Stimulated activated CD4-positive, alpha-beta T cell treated with anti-CD3 and anti-CD28 coated beads, Interleukin-4, amount 100 ng/mL, for 24 hours (primary cell): ENCODE results near the gene COLQ.

Source experiments
- DNase-seq: peaks from one replicate; pipeline ENCODE4 v3.0.0-alpha.2; 2020

Gene COLQ

DNA sequence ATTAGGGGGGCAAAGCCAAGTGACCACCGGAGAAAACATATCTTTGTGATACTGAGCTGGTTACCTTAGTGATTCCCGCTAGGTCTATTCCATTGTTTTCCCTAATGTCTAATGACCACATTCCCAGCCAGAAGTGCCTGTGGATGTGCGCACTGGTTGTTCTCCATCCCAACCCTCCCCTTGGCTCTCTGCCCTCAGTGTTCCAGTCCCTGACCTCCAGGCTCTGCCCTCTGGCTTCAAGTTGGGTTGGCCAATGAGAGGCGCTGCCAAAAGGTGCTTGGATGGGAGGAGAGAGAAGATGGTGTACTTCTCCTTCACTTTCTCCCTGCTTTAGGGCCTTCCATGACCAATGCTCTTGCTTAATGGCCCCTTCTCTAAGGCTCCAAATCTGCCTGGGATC lies 2.4 kb downstream of the COLQ start:
- DNase-seq: no peak

GRCh38 chr3:15514663-15515340 lies 6.7 kb downstream of the COLQ start:
- no peak for DNase-seq

GRCh38 chr3:15513810-15514662 lies 7.5 kb downstream of the COLQ start:
- DNase-seq: no peak

DNA sequence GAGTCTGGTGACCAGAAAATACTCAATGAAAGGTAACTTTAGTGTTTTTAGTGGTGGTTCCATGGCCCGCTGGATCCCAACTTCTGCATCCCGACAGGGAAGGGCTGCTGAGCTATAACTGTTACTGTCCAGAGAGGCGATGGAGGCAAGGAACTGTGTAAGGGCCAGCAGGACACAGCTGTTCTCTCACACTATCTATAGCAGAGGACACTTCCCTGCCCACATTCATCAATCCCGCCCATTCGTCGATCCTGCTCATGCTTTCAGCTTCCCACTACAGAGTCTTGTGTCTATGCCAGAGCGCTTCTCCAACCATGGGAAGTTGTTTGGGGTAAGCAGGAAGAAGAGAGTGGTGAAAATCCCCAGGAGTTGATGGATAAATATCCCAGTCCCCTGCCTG lies 8.4 kb downstream of the COLQ start:
- DNase-seq: no peak

DNA sequence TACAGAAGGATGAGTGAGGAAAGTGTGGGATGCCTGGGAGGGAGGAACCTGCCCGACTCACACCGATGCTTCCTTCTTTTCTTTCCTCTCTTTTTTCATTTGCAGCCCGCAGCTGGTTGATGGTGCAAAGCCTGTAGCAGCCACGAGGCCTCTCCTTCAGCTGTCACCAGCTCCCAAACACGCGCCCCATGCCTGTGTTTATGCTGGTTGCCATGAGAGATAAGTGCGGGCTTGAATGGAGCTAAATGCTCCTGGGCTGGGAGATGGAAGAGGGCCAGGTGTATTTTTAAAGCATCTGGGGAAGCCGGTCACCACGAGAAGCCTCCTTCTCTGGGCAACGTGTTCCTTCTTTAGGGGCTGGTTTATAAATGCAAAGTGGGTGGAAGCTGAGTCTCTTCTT lies 9.3 kb downstream of the COLQ start:
- DNase-seq: no peak

DNA sequence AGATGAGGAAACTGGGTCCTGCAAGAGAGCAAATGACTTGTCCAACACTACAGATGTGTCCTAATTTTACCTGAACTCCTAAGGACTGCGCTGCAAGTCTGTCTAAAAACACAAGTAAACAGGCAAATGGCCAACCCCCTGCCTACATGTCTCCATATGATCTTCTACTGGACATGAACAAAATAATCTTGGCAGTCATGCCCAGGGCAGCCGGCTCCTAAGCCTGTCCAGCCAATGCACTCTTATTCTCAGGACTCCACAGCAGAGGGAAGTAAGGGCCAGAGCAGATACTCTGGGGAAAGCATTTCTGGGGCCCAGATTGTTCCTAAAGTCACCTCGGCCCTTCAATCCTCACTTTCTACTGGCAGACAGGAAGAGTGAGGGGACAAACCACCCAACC lies 10.3 kb downstream of the COLQ start:
- DNase-seq: no peak

DNA sequence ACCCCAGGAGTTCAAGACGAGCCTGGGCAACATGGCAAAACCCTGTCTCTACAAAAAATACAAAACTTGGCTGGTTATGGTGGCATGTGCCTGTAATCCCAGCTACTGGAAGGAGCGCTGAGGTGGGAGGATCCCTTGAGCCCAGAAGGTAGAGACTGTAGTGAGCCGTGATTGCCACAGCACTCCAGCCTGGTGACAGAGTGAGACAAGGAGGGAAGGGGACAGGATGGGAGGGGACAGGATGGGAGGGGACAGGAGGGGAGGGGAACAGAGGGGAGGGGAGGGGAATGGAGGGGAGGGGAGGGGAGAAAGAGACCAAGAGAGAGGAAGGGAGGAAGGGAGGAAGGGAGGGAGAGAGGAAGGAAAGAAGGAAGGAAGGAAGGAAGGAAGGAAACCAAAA lies 11.0 kb downstream of the COLQ start:
- DNase-seq: no peak

- no peak for DNase-seq
Observed at GRCh38 chr3:15506571-15506970, 14.9 kb downstream of the COLQ start.

DNA sequence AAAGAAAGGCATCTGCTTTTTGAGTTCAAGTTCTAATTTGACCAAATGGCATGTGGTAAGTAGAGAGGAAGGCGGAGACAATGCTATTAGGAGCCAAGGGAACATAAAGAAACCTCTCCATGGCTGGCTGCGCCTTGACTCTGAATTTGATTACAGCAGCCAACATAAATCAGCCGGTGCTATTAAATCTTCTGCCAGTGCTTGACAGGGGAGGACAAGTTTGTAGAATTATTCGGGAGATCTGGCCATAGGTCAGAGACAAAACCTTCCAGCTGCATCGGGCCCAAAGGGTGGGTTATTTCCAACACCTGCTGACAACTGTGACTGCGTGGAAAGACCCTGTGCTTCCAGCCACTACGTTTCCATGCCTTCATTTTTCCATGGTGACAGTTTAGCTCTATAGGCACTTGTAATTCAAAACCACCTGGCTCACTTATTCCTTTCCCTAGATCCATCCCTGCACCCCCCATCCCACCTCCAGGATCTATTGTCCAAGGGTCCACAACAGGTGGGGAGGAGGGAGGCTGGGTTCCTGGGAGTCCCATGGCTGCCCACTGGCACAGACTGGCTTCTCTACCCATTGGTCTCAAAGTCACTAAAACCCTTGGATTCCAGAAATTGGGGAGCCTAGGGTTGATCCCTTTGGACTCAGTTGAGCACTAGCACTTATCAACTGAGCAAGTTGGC lies 15.9 kb downstream of the COLQ start:
- DNase-seq: no peak

- DNase-seq: no peak
Observed at GRCh38 chr3:15502616-15503015, 18.9 kb downstream of the COLQ start.

DNA sequence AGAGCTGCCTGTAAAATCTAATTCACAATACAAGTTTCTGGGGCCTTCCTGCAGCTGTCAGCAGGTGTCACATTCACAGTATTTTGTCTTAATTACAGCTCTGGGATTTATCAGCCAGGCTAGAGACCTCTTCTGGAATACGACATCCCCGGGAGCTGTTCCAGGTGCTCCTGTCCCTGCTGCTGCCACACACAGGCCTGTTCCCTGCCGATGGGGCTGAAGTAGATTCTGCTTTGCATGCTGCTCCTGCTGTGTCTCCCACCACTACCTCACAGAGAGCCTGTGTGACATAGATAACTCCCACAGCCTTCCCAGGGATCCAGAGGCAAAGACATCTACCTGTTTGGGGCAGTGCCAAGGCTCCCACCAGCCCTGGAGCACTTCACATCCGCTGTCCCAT lies 20.4 kb downstream of the COLQ start:
- no peak for DNase-seq

- DNase-seq: no peak
Observed at GRCh38 chr3:15500107-15500724, 21.3 kb downstream of the COLQ start.

GRCh38 chr3:15499536-15499935 lies 22.0 kb downstream of the COLQ start:
- no peak for DNase-seq

DNA sequence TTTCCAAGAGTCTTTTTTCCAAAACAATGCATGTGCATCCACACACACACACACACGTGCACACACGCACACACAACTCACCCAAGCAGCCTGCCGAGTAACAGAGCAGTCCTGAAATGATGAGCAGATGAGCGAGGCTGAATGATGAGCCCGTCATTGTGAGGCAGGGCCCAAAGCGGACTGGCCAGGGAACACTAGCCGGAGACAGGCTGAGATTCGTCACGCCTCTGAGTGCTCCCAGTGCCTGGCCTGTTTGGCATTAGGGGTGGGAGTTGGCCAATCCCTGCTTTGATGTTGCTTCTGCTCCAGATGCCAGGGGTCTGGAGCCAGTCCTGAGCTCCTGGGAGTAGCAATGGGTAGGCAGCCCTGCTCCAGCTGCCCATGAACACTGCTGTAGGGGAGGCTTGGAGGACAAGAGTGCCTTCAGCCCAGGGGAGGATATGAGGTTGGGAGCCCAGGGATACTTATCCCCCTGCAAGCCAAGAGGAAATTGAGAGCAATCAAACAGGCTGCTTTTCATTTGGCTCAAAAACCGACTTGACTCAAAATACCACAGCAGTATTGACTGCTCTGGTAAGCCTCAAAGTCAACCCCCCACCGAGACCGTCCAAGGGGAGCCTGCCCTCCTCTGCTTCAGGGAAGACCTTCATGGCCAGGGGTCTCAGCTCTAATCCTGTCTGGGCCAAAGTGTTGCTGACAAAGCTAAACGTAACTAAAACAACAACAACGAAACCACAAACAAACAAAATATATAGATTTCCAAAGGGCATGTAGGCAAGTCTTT lies 22.9 kb downstream of the COLQ start:
- DNase-seq: no peak

DNA sequence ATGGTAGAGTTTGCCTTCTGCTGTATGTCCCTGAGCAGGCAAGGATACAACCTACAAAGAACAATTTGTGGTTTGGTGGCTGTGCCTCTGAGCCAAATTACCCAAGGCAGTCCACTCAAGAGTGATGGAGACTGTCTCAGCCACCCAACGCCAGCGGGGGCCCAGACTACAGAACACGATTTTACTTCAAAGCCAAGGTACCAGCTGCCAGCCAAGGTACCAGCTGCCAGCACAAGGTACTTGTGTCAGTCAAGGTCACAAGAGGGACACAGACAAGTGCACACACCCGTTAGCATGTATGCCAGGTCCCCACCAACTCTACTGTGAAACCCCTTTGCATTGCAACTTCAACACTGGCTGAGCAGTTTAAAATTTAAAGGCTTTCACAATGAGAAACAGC lies 23.5 kb downstream of the COLQ start:
- DNase-seq: no peak

- DNase-seq: no peak
Observed at GRCh38 chr3:15496341-15496664, 25.2 kb downstream of the COLQ start.

DNA sequence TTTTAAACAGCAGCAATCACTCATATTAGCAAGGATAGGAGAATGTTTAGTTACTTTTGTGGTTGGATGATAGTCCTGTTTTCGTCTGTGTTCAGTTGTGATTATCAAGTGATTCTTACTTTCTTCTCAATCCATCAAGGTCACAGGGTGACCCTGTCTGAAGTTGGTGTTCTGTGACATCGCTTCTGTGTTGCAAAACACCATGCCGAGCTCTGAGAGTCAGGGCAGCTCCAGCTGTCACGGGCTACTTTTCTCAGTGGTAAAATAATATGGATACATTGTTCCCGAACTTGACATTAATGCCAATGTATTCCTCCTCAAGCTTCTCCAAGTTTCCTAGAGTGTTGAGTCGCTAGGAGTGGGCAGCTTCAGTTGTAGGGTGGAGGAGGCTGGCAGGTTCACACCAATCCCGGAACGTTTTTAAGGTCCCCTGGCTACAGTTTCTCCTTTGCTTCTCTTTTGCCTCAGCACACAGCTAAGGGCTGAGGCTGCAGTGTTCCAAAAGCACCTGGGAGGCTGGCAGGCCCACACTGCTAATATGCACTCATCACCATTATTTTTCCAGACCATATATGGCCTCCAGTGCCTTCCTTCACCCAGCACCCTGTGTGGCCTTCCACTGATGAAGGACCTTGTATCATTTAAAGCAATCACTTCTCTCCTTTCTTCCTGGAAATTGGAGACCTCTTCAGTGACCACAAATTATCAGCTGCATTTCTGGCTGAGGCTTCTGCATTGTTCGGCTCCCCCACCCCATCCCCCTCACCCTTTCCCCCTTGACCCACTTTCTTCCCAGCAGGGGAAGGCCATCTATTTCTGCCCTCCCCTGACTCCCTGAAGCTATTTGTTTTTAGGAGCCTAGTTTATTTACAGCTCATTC lies 25.8 kb downstream of the COLQ start:
- no peak for DNase-seq

GRCh38 chr3:15493436-15493835 lies 28.1 kb downstream of the COLQ start:
- no peak for DNase-seq

DNA sequence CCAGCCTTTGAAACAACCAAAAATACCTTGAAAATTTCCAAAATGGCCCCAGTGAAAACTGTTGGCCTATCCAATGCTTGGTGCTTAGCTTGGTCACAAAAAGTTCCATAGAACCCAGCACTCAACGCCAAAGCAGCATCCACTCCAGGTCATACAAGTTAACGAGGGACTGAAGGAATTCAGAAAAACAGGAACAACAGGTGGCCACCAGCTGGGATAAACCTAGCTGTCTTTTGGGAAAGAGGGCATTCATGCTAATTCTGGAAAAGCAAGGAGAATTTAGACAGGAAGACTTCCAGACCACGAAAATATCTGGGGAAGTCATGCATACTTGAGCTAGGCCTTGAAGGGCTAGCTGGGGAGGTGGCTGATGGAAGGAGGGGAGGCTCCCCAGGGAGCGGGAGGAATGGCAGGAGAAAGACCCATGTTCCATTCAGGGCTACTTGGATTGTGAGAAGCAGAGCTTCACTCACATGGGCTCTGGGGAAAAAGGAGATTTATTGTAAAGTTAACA lies 28.6 kb downstream of the COLQ start:
- no peak for DNase-seq

DNA sequence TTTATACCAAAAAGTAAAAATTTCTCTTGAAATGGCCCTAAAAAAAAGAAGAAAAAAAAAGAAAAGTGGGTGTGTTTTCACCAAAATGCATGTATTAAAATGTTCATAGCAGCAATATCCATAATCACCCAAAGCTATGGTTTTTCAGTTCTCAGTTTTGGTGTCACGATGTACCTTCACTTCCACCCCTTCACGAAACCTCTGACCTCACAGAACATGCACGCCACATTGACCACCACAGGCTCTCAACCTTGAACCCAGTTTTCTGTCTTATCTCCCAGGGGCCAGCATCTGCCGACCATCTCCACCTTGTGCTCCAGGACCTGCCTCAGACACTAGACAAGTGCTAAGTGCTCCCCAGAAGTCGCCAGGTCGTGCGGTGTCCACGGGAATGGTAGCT lies 30.4 kb downstream of the COLQ start:
- no peak for DNase-seq

DNA sequence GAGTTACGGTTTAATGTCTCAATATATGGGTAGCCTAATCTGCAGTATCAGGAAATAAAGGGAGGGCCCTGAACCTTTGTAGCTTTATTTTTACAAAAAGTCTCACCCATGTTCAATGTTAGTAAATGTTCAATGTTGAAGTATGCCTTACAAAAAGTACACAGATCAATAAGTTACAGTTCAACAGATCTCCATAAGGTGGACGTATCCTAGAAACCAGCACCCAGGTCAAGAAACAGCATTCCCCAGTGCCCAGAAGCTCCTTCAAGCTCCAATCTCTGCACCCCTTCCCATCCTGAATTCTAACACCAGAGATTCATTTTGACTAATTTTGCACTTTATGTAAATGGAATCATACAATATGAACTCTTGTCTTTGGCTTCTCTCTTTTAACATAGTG lies 31.3 kb downstream of the COLQ start:
- no peak for DNase-seq

DNA sequence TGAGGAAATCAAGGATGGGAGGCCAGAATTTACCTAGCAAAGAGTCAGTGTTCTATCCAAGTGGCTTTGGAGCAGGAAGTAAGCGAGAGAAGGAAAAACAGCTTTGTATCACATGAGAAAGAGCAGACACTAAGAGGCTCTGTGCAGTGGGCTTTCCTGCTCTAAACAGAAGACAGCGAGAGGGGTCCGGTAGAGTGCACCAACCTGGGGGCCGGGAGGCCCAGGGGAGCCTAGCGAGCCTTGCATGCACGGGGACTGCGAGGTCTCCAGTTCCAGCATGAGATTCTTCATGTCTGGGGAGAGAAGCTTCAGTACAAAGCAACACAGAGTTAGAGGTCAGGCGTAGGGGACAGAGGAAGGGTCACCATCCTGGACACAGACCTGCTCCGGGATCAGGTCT lies 33.5 kb downstream of the COLQ start:
- no peak for DNase-seq
